Measurements from ENCODE around the gene CD300LG.
"Not testable (repeated sequence)": the region's sequence is repeated elsewhere in the genome, so short reads cannot be mapped to it uniquely, and the experiment has no call there.

The CD300LG gene

GRCh38 chr17:43860927-43861622 is 14.1 kb downstream of the CD300LG start:
- no peak overlapping the region for H3K4me3 ChIP-seq (ENCODE audit: low read depth, low read length)
- TF ChIP-seq CTCF (IDR thresholded peaks at IDR 0.05; ENCODE audit: low read depth, low read length, missing control alignments): no peak
- no peak for DNase-seq (ENCODE audit: low read depth)

DNA sequence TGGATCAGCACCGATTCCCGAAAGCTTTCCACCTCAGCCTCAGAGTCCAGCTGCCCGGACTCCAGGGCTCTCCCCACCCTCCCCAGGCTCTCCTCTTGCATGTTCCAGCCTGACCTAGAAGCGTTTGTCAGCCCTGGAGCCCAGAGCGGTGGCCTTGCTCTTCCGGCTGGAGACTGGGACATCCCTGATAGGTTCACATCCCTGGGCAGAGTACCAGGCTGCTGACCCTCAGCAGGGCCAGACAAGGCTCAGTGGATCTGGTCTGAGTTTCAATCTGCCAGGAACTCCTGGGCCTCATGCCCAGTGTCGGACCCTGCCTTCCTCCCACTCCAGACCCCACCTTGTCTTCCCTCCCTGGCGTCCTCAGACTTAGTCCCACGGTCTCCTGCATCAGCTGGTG is 15.0 kb downstream of the CD300LG start:
- TF ChIP-seq CTCF (IDR thresholded peaks at IDR 0.05; ENCODE audit: low read depth, low read length, missing control alignments): no peak
- no peak overlapping the region for H3K4me3 ChIP-seq (ENCODE audit: low read depth, low read length)
- no peak for DNase-seq (ENCODE audit: low read depth)

DNA sequence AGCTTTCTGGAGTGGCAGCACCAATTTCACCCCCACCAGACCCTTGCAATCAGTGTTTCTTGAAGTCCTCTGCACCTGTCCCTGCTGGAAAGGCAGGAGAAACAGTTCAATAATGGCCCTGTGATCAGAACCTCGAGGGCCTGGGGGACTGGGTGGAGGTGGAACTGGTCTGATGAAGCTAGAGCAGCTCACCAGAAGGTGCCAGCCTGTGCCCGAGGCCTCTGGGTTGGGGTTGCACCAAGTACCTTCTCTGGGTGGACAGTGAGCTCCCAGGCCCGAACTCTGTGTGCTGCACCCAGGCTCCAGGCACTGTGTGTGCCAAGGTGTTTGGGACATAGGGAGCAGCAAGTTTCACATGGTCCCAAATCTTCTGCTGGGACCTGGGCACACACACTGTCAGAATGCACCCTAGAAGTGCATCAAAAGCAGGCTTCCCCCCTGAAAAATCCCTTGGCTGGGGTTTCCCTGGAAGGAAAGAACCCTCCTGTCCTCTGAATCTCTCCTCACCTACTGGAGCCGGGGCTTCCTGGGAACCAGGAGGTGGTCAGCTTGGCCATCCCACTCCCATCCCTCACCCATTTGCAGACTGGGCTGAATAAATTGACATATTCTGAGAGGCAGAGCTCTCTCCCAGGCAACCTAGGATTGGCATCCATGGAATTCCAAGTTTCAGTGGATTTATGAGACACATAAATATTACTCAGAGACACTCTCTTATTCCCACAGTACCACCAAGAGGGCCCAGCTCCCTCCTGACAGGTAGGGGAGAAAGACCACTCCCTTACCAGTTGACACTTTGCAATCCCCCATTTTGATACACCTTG is 17.4 kb downstream of the CD300LG start:
- no peak overlapping the region for H3K4me3 ChIP-seq (ENCODE audit: low read depth, low read length)
- TF ChIP-seq CTCF (IDR thresholded peaks at IDR 0.05; ENCODE audit: low read depth, low read length, missing control alignments): no peak
- no peak for DNase-seq (ENCODE audit: low read depth)

DNA sequence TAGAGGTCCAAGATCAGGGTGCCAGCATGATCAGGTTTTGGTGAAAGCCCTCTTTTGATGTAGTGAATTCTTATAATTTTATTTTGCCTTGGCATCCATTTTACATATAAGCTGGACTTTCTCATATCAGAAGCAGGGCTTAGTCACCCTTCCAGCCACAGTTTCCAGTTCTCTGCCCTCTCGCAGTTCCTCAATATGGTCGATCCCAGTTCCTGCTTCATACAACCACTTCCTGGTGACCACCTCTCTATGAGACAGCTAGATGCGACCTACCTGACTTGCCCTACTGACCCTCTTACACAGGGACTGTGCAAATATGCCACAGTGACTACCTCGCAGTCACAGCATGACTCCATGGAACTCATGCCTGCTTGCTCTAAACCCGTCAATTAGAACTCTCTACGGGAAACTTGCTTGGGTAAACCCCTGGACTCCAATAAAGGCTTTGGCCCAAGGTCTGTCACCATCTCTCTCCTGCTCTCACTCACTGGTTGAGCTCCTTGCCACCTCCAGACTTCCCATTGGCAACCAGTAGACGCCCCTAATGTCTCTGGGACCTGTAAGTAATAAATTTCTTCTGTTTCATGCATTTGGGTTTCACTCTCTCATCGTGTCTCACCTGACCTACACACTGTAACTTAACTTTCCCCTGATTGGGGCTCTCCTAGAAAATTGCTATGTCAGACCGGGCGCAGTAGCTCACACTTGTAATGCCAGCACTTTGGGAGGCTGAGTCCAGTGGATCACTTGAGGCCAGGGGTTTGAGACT is 21.4 kb downstream of the CD300LG start:
- DNase-seq (ENCODE audit: low read depth): no peak
- no peak overlapping the region for H3K4me3 ChIP-seq (ENCODE audit: low read depth, low read length)
- TF ChIP-seq CTCF (IDR thresholded peaks at IDR 0.05; ENCODE audit: low read depth, low read length, missing control alignments): no peak

- H3K4me3 ChIP-seq (ENCODE audit: low read depth, low read length); DNase-seq (ENCODE audit: low read depth): not testable (repeated sequence)
Observed at GRCh38 chr17:43869031-43869430, 22.1 kb downstream of the CD300LG start.

DNA sequence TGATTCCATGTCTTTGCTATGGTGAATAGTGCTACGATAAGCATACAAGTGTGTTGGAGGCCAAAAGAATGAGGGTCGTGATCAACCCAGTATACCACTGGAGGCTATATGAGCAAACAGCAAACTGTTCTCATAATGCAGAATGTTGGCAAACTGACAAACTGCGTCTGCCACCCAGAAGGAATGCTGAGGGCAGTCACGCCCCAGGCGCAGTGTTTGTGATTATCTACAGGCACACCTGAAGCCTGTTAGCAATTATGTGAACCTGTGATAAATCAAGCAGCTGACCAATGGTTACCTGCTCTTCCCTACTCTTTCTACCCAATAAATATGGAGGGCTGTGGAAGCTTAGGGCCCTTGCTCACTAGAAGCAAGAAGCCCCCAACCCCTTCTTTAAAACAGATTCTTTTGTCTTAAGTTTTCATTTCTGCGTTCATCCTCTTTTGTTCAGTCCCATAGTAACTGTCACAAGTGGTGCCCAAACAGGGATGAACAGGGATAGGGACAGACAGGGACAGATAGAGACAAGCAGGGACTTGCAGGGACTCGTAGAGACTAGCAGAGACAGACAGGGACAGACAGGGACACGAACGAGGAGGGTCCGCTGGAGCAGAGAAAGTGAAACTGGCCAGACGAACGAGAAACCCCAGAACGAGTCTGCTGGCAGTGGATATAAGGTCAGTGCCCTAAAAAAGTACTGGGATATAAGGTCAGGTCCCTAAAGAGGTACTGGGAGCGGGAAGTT is 25.1 kb downstream of the CD300LG start:
- TF ChIP-seq CTCF (IDR thresholded peaks at IDR 0.05; ENCODE audit: low read depth, low read length, missing control alignments): no peak
- no peak overlapping the region for H3K4me3 ChIP-seq (ENCODE audit: low read depth, low read length)
- DNase-seq (ENCODE audit: low read depth): no peak

Measured in GM12864 (cell line).